Measurements from ENCODE around the gene RALGAPA2.

The RALGAPA2 gene

DNA sequence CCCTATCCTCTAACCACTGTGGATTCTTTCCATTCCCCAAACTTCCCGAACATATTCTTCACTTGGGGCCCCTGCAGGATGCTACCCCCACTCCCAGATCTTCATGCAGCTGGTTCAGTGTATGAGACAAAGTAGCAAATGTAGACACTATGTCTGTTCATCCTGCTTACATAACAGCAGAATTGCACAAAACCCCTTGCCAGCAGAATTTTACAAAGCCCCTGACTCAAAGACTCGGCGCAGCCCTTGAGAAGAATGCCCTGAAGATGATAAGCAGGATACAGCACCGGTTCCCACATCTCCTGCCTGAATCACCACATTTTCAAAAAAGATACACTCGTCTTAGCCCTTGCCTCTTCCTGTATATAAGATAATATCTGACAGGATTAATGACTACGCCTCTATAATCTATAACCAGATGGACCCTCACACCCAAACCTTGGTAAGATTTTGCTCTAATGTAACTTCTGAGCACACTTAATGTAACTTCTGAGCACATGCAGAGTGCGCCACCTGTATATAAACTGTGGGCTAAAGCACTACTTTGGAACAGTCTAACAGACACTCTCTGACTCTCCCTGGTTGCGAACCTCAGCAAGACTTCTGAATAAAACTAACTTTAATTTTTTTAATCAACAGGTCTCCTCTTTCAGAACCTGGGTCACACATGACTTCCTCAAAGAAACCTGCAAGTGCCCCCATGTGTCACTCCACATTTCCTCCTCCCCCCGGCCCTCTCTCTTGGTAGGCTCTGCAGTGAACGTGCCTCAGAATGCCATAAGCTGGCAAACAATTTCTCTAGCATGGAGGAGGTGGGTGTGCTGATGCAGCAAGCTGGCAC is 28.7 kb downstream of the RALGAPA2 start:
- DNase-seq (ENCODE audit: low read depth, low spot score) = no peak
- no peak overlapping the region for H3K4me3 ChIP-seq (ENCODE audit: low read length)
- H3K4me1 ChIP-seq (ENCODE audit: control insufficient read depth, insufficient read depth, low read length) = peaks cover 2% of the 10 kb centered on the region; the same call in 1 of the 2 replicates
- WGBS (ENCODE audit: insufficient coverage, insufficient read length) = no CpG with 5 or more reads among the region's 10 CpGs
- H3K9me3 ChIP-seq (ENCODE audit: control insufficient read depth, insufficient read depth, low read length) = no peaks in the 10 kb centered on the region
- H3K36me3 ChIP-seq (ENCODE audit: control insufficient read depth, insufficient read depth, low read length) = no peaks in the 10 kb centered on the region
- no peaks in the 10 kb centered on the region for H3K27me3 ChIP-seq (ENCODE audit: control insufficient read depth, insufficient read depth, low read length)
- no peak overlapping the region for H3K27ac ChIP-seq (ENCODE audit: low read length)

DNA sequence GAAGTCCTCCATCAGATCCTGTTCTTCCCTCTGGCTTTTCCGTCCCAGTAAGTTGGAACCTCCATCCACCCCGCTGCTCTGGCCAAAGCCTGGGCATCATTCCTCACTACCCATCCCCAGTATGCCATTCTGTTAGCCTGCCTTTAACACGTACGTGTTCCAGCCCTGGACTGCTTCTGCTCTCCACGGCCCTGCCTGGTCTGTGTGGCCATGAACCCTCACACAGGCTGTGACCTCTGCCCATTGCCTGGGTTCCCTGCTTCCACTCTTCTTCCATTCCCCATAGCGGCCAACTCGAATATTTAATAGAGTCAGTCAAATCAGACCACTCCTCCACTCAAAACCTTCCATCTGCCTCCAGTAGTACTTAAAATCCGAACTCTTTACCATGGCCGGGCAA is 29.4 kb downstream of the RALGAPA2 start:
- Histone ChIP-seq H3K4me3 (ENCODE audit: low read length) (no peak overlapping the region), H3K36me3 (ENCODE audit: control insufficient read depth, insufficient read depth, low read length) (no peaks in the 10 kb centered on the region), H3K9me3 (ENCODE audit: control insufficient read depth, insufficient read depth, low read length) (no peaks in the 10 kb centered on the region), H3K27ac (ENCODE audit: low read length) (no peak overlapping the region), H3K4me1 (ENCODE audit: control insufficient read depth, insufficient read depth, low read length) (no peaks in the 10 kb centered on the region), H3K27me3 (ENCODE audit: control insufficient read depth, insufficient read depth, low read length) (no peaks in the 10 kb centered on the region)
- no peak for DNase-seq (ENCODE audit: low read depth, low spot score)
- no CpG with 5 or more reads among the region's 9 CpGs for WGBS (ENCODE audit: insufficient coverage, insufficient read length)

DNA sequence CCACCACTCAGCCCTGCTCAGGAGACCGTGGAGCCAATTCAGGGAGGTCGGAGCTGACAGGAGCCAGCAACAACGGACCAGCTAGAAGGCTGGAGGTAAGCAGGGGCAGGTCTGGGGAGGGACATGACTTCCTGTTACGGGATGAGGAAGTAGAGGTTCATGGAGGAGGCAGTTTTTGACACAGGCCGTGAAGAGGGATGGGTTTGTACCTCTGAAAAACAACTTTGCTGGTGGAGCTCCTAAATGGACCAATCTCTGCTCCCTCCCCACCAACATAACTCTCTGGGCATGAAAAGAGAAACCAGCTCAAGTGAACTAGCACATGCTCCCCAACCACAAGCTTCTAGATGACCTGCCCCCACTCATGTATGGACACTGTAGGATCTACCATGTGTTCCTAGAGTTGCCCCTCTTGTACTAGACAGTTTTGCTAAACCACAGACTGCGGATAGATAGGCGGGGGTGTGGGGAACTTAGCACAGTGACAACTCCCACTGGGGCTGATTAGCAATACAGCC is 31.4 kb downstream of the RALGAPA2 start:
- Histone ChIP-seq H3K36me3 (ENCODE audit: control insufficient read depth, insufficient read depth, low read length) (no peaks in the 10 kb centered on the region), H3K4me1 (ENCODE audit: control insufficient read depth, insufficient read depth, low read length) (no peaks in the 10 kb centered on the region), H3K27ac (ENCODE audit: low read length) (no peak overlapping the region), H3K4me3 (ENCODE audit: low read length) (no peak overlapping the region), H3K9me3 (ENCODE audit: control insufficient read depth, insufficient read depth, low read length) (no peaks in the 10 kb centered on the region), H3K27me3 (ENCODE audit: control insufficient read depth, insufficient read depth, low read length) (no peaks in the 10 kb centered on the region)
- no CpG with 5 or more reads among the region's 7 CpGs for WGBS (ENCODE audit: insufficient coverage, insufficient read length)
- no peak for DNase-seq (ENCODE audit: low read depth, low spot score)

DNA sequence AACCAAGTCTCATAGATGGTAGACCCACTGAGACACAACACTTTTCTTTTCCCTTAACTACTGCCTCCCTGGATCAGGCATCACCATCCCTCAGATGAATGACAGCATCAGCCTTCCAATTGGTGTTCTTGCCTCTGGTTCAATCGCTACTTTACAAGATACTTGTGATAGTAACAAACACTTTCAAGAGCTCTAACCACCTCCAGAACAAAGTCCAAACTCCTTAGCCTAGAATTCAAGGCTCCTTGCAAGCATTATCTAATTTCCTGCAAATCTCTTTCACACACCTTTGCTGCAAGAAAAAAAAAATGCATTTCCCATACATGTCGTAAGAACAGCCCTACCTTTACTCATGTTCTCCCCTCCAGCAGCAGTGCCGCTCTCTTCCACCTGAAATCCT is 33.1 kb downstream of the RALGAPA2 start:
- H3K36me3 ChIP-seq (ENCODE audit: control insufficient read depth, insufficient read depth, low read length) = no peaks in the 10 kb centered on the region
- H3K27ac ChIP-seq (ENCODE audit: low read length) = no peak overlapping the region
- H3K4me1 ChIP-seq (ENCODE audit: control insufficient read depth, insufficient read depth, low read length) = no peaks in the 10 kb centered on the region
- WGBS (ENCODE audit: insufficient coverage, insufficient read length) = no CpG with 5 or more reads among the region's 3 CpGs
- no peak overlapping the region for H3K4me3 ChIP-seq (ENCODE audit: low read length)
- no peak for DNase-seq (ENCODE audit: low read depth, low spot score)
- H3K27me3 ChIP-seq (ENCODE audit: control insufficient read depth, insufficient read depth, low read length) = no peaks in the 10 kb centered on the region
- H3K9me3 ChIP-seq (ENCODE audit: control insufficient read depth, insufficient read depth, low read length) = no peaks in the 10 kb centered on the region

DNA sequence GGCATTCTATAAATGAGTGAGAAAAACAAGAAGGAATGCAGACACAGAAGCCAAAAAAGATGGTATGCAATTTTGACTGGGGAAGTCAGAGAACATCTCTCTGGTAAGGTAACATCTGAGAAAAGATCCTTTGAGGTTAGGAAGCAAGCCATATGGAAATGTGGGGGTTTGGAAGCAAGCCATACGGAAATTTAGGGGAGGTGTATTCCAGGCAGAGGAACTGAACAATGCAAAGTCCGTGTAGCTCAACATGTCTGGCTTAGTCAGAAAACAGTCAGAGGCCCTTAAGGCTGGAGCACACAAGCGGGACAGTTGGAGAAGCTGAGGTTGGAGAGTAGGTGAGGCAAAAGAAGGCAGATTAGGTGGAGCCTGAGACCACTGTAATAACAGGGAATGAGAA is 35.3 kb downstream of the RALGAPA2 start:
- DNase-seq (ENCODE audit: low read depth, low spot score) = no peak
- H3K27ac ChIP-seq (ENCODE audit: low read length) = no peak overlapping the region
- no peaks in the 10 kb centered on the region for H3K9me3 ChIP-seq (ENCODE audit: control insufficient read depth, insufficient read depth, low read length)
- no peaks in the 10 kb centered on the region for H3K36me3 ChIP-seq (ENCODE audit: control insufficient read depth, insufficient read depth, low read length)
- no peak overlapping the region for H3K4me3 ChIP-seq (ENCODE audit: low read length)
- H3K27me3 ChIP-seq (ENCODE audit: control insufficient read depth, insufficient read depth, low read length) = no peaks in the 10 kb centered on the region
- WGBS (ENCODE audit: insufficient coverage, insufficient read length) = no CpG with 5 or more reads among the region's 3 CpGs
- H3K4me1 ChIP-seq (ENCODE audit: control insufficient read depth, insufficient read depth, low read length) = no peaks in the 10 kb centered on the region

DNA sequence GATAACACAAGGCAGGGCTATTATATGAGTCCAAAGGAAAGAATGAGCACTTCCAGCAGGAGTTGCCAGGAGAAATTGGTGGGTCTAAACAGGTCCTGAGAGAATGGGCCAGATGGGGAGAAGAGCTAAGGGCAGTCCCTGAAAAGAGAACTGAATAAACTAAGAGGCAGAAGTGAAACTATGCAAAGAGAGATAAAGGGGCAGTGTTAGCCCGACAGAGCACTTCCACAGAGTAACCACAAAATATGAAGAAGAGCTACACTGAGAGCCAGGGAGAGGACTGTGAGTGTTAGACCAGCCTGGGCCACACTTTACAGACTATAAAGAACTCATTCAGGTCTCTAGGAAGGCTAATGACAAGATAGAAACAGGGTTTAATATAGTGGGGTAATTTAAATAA is 43.8 kb downstream of the RALGAPA2 start:
- DNase-seq (ENCODE audit: low read depth, low spot score) = no peak
- no CpG with 5 or more reads among the region's 1 CpG for WGBS (ENCODE audit: insufficient coverage, insufficient read length)
- Histone ChIP-seq H3K27me3 (ENCODE audit: control insufficient read depth, insufficient read depth, low read length) (no peaks in the 10 kb centered on the region), H3K4me1 (ENCODE audit: control insufficient read depth, insufficient read depth, low read length) (no peaks in the 10 kb centered on the region; the same call in 1 of the 2 replicates), H3K27ac (ENCODE audit: low read length) (no peak overlapping the region), H3K9me3 (ENCODE audit: control insufficient read depth, insufficient read depth, low read length) (no peaks in the 10 kb centered on the region), H3K4me3 (ENCODE audit: low read length) (no peak overlapping the region), H3K36me3 (ENCODE audit: control insufficient read depth, insufficient read depth, low read length) (no peaks in the 10 kb centered on the region)

DNA sequence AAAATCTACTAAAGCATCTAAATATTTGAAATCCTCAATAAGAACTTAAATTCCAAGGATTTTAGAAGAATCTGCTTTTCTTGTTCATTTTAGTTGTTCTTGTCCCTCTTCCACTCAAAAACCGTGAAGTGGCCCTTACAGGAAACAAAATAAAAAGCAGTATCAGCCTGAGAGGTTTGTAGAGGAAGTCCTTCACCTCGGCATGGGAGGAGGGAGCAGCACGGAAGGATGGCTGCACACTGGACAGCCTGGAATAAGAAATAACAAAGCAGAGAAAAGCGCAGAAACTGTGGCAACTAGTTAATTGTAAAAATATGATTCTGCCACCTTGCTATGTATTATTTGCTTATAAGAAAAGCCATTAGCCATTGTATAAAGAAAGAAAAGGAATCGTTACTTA is 46.1 kb downstream of the RALGAPA2 start:
- Histone ChIP-seq H3K27ac (ENCODE audit: low read length) (no peak overlapping the region), H3K4me1 (ENCODE audit: control insufficient read depth, insufficient read depth, low read length) (no peaks in the 10 kb centered on the region; the same call in 1 of the 2 replicates), H3K4me3 (ENCODE audit: low read length) (no peak overlapping the region), H3K36me3 (ENCODE audit: control insufficient read depth, insufficient read depth, low read length) (no peaks in the 10 kb centered on the region), H3K9me3 (ENCODE audit: control insufficient read depth, insufficient read depth, low read length) (no peaks in the 10 kb centered on the region), H3K27me3 (ENCODE audit: control insufficient read depth, insufficient read depth, low read length) (no peaks in the 10 kb centered on the region)
- WGBS (ENCODE audit: insufficient coverage, insufficient read length) = no CpG with 5 or more reads among the region's 5 CpGs
- no peak for DNase-seq (ENCODE audit: low read depth, low spot score)

DNA sequence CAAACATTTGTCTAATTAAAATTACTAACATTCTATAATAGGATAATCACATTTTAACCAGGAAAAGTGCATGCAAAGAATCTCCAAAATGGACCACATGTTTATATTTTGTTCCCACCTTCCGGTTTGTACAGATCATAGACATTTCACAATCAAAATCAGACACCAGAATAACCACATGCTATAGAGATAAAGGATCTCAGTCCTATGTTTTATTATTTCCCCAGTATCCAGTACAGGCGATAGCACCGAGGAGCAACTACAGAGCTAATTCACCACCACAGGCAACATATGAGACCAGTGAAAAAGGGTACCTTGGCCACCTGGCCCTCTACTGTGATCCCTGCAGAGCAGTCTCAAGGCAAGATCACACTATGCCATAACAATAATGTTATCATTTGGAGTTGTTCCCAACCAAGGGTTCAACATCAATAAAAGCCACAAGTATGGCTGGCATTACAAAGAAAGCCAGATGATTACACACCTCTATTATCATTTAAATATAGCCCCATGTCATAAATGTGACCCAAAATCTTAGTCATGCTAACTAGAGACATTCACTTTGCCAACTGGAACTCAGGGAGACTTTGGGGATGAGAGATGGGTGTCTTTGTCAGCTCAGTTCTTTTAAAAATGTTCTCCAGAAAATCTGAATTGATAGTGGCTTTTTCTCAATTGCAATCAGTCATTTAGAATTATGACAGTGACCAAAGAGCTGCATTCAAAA is 46.7 kb downstream of the RALGAPA2 start:
- no peak for DNase-seq (ENCODE audit: low read depth, low spot score)
- H3K27ac ChIP-seq (ENCODE audit: low read length) = no peak overlapping the region
- H3K9me3 ChIP-seq (ENCODE audit: control insufficient read depth, insufficient read depth, low read length) = no peaks in the 10 kb centered on the region
- no CpG with 5 or more reads among the region's 3 CpGs for WGBS (ENCODE audit: insufficient coverage, insufficient read length)
- no peaks in the 10 kb centered on the region; the same call in 1 of the 2 replicates for H3K4me1 ChIP-seq (ENCODE audit: control insufficient read depth, insufficient read depth, low read length)
- no peaks in the 10 kb centered on the region for H3K27me3 ChIP-seq (ENCODE audit: control insufficient read depth, insufficient read depth, low read length)
- no peak overlapping the region for H3K4me3 ChIP-seq (ENCODE audit: low read length)
- H3K36me3 ChIP-seq (ENCODE audit: control insufficient read depth, insufficient read depth, low read length) = no peaks in the 10 kb centered on the region

DNA sequence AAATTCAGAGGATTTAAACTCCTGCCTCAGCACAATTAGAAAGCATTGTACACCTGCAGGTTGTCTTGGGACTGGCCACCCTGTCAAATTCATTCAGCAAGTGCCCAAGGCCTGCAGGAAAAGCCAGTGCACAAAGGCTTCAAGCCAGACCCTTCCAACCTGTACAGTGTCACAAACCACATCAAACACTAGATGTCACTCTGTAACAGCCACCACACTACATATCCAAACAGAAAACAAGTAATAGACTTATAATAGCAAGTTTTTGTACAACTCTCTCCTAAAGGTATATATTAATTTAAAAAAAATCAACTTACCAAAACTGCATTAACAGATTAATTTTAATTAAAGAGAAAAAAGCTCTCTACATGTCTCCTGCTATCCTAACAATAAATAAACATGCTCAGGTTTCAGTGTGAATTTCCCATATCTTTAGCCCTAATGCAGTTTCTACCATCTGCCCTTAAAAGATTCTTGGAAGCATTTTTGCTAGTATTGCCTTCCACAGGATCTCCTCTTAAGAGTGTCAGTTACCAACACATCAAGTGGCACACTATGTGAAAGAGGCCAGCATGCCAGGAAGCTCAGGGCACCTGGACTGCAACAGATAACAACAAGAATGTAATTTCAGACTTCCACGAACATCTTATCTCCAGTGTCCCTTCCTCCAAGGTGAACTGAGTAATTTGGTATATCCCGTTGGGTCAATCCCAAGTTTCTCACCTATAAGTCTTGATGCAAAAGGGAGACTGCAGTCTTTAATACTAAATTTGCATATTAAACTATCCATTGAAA is 47.5 kb downstream of the RALGAPA2 start:
- no peaks in the 10 kb centered on the region for H3K36me3 ChIP-seq (ENCODE audit: control insufficient read depth, insufficient read depth, low read length)
- no peak for DNase-seq (ENCODE audit: low read depth, low spot score)
- H3K27me3 ChIP-seq (ENCODE audit: control insufficient read depth, insufficient read depth, low read length) = no peaks in the 10 kb centered on the region
- no peaks in the 10 kb centered on the region for H3K9me3 ChIP-seq (ENCODE audit: control insufficient read depth, insufficient read depth, low read length)
- WGBS (ENCODE audit: insufficient coverage, insufficient read length) = no CpG with 5 or more reads among the region's 2 CpGs
- H3K4me1 ChIP-seq (ENCODE audit: control insufficient read depth, insufficient read depth, low read length) = no peaks in the 10 kb centered on the region; the same call in 1 of the 2 replicates
- H3K4me3 ChIP-seq (ENCODE audit: low read length) = no peak overlapping the region
- no peak overlapping the region for H3K27ac ChIP-seq (ENCODE audit: low read length)

DNA sequence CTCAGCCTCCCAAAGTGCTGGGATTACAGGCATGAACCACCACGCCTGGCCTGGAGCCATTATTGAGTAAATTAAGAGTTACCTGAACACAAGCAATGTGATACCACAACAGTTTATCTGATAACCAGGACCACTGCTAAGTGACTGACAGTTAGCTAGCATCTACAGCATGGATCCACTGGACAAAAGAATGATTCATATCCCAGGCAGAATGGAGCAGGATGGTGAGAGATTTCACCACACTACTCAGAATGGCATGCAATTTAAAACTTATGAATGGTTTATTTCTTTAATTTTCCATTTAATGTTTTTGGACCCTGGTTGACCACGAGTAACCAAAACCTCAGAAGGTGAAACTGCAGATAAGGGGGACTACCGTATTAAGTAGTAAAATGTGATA is 48.6 kb downstream of the RALGAPA2 start:
- DNase-seq (ENCODE audit: low read depth, low spot score) = no peak
- WGBS (ENCODE audit: insufficient coverage, insufficient read length) = no CpG with 5 or more reads among the region's 3 CpGs
- H3K27me3 ChIP-seq (ENCODE audit: control insufficient read depth, insufficient read depth, low read length) = no peaks in the 10 kb centered on the region
- no peak overlapping the region for H3K4me3 ChIP-seq (ENCODE audit: low read length)
- no peaks in the 10 kb centered on the region; the same call in 1 of the 2 replicates for H3K4me1 ChIP-seq (ENCODE audit: control insufficient read depth, insufficient read depth, low read length)
- no peaks in the 10 kb centered on the region for H3K9me3 ChIP-seq (ENCODE audit: control insufficient read depth, insufficient read depth, low read length)
- H3K27ac ChIP-seq (ENCODE audit: low read length) = no peak overlapping the region
- H3K36me3 ChIP-seq (ENCODE audit: control insufficient read depth, insufficient read depth, low read length) = no peaks in the 10 kb centered on the region
